T-helper 1 cell treated with Interleukin-12 subunit alpha and Interleukin-12 subunit beta and Interleukin-4 antibody, amounts not matched to agents 30 μg/mL and 1 μg/mL, for 36 hours (primary cell): Measurements from ENCODE around the gene SLAMF7.

ENCODE experiments used
- H3K27ac Mint-ChIP-seq: one replicate; pipeline ENCODE4 v1.8.0; 2021; ENCODE audit warnings: mild to moderate bottlenecking, mixed read lengths
- H3K27me3 Mint-ChIP-seq: one replicate; pipeline ENCODE4 v1.8.0; 2021; ENCODE audit warnings: low read depth, mixed read lengths
- H3K36me3 Mint-ChIP-seq: one replicate; pipeline ENCODE4 v1.8.0; 2021; ENCODE audit warnings: low read depth, mixed read lengths
- H3K4me1 Mint-ChIP-seq: one replicate; pipeline ENCODE4 v1.8.0; 2021; ENCODE audit warnings: low read depth, mixed read lengths
- H3K4me3 Mint-ChIP-seq: one replicate; pipeline ENCODE4 v1.8.0; 2021; ENCODE audit warnings: mild to moderate bottlenecking, moderate library complexity, mixed read lengths
- H3K9me3 Mint-ChIP-seq: one replicate; pipeline ENCODE4 v1.8.0; 2021; ENCODE audit warnings: mixed read lengths

The SLAMF7 gene

DNA sequence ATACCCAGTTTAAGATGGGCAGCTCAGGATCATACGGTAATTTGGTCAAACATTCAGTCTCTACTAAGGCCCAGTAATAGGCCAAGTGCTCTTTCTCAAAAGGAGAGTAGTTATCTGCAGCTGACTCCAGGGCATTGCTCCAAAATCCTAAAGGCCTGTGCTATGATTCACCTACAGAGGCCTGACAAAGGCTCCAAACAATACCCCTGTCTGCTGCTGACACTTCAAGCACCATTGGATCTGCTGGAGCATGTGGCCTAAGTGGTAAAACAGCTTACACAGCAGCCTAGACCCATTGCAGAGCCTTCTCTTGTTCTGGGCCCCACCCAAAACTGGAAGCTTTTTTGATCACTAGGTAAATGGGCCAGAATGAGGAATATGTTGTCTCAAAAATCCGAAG is 22.8 kb downstream of the SLAMF7 start:
- no peaks in the 10 kb centered on the region for H3K27me3 Mint-ChIP-seq
- no peak overlapping the region for H3K27ac Mint-ChIP-seq
- no peak overlapping the region for H3K4me3 Mint-ChIP-seq
- peaks cover 14% of the 10 kb centered on the region for H3K36me3 Mint-ChIP-seq
- peaks cover 13% of the 10 kb centered on the region for H3K9me3 Mint-ChIP-seq
- peaks cover 17% of the 10 kb centered on the region for H3K4me1 Mint-ChIP-seq

- Mint-ChIP-seq H3K4me3 (no peak overlapping the region), H3K4me1 (peaks cover 22% of the 10 kb centered on the region), H3K9me3 (peaks cover 8% of the 10 kb centered on the region), H3K27me3 (no peaks in the 10 kb centered on the region), H3K36me3 (peaks cover 6% of the 10 kb centered on the region), H3K27ac (no peak overlapping the region)
Observed at GRCh38 chr1:160763993-160764392, 24.9 kb downstream of the SLAMF7 start.

DNA sequence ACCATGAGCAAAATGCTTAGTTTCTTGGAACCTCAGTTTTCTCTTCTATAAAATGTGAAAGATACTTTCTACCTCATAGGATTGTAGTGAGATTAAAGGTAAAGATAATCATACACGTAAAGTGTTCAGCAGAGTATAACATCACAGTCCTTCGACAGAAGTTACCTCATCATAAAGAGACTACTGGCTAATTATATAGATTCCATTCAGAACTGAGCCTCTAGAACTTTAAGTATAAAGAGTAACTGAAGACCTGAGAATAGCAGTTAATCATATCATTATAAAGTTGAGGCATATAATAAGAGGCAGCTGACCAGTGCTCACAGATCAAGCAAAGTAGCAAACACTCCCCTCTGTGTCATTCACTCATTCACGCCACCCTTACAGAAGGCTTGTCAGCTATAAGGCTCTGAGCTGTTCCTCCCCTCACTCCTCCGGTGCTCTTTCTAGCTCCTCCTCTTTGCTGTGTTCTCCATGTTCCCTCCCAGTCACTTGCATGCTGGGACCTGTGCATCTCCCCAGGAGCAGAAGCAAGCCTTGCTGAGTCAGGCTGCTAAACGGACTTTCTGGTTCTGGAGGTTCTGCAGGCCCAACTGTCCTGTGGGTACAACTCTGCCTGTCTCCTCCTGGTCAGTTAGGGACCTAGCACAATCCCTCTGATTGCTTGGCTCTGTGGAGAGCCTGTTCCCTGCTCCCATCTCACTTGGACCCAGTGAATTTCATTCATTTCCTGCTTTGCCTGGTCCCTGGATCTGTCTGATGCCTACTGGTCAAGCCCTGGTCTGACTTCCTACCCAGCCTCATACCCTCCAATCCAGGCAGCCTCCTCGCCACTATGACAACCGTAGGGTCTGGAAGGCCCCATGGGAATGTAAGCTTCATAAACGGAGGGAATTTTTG is 28.6 kb downstream of the SLAMF7 start:
- Mint-ChIP-seq H3K4me1 (peaks cover 33% of the 10 kb centered on the region), H3K9me3 (no peaks in the 10 kb centered on the region), H3K27me3 (no peaks in the 10 kb centered on the region)

DNA sequence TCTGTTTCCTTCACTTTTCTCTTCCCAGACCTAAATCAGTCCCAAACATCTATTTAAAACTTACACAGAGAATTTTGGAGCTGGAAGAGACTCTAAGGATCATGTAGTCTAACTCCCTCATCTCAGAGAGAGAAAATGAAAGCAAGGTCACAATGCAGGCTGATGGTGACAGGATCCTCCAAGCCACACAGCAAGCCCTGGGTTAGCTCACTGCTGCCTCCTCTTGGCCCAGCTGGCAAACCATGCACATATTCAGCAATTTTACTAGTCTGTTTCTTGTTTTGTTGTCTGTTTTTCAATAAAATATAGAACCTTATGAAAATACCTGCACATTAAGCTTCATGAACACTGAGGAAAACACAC is 29.2 kb downstream of the SLAMF7 start:
- H3K27me3 Mint-ChIP-seq = no peaks in the 10 kb centered on the region
- peak overlapping the region; percentile 77 for H3K4me3 Mint-ChIP-seq
- H3K4me1 Mint-ChIP-seq = peaks cover 37% of the 10 kb centered on the region
- H3K27ac Mint-ChIP-seq = peak overlapping the region; percentile 96
- no peaks in the 10 kb centered on the region for H3K9me3 Mint-ChIP-seq
- H3K36me3 Mint-ChIP-seq = peaks cover 4% of the 10 kb centered on the region

More for the DNA sequence above, 28.6 kb downstream of the SLAMF7 start:
- Mint-ChIP-seq H3K4me3 (peak overlapping the region; percentile 77), H3K27ac (peak overlapping the region; percentile 96), H3K36me3 (peaks cover 4% of the 10 kb centered on the region)

- no peak overlapping the region for H3K4me3 Mint-ChIP-seq
- H3K9me3 Mint-ChIP-seq = no peaks in the 10 kb centered on the region
- peaks cover 2% of the 10 kb centered on the region for H3K36me3 Mint-ChIP-seq
- no peak overlapping the region for H3K27ac Mint-ChIP-seq
- H3K27me3 Mint-ChIP-seq = no peaks in the 10 kb centered on the region
- peaks cover 44% of the 10 kb centered on the region for H3K4me1 Mint-ChIP-seq
Observed at GRCh38 chr1:160772331-160772730, 33.3 kb downstream of the SLAMF7 start.

- no peaks in the 10 kb centered on the region for H3K9me3 Mint-ChIP-seq
- peaks cover 2% of the 10 kb centered on the region for H3K36me3 Mint-ChIP-seq
- no peak overlapping the region for H3K4me3 Mint-ChIP-seq
- H3K27me3 Mint-ChIP-seq = no peaks in the 10 kb centered on the region
- H3K27ac Mint-ChIP-seq = peak overlapping the region; percentile 74
- peaks cover 40% of the 10 kb centered on the region for H3K4me1 Mint-ChIP-seq
Observed at GRCh38 chr1:160773093-160773492, 34.0 kb downstream of the SLAMF7 start.

- Mint-ChIP-seq H3K27ac (peak overlapping the region; percentile 60), H3K36me3 (peaks cover 2% of the 10 kb centered on the region), H3K9me3 (no peaks in the 10 kb centered on the region), H3K4me3 (no peak overlapping the region), H3K27me3 (no peaks in the 10 kb centered on the region), H3K4me1 (peaks cover 39% of the 10 kb centered on the region)
Observed at GRCh38 chr1:160774886-160775719, 36.1 kb downstream of the SLAMF7 start.

DNA sequence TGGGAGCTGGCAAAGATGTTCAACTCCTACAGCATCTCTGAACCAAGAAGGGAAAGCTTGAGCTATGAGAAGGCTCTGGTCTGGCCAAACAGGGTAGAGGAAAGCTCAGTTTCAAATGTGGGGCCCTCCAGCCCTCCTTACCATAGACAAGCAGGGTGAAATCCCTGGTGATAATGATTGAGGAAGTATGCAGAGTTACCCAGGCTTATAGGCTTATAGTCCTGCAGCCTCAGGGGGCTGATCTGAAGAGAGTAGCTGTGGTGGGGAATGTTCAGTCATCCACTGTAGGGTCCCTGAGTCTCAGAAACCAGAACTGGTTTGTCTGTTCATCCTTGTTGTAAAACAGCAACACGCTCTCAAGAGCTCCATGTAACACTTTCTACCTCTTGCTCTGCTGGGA is 37.1 kb downstream of the SLAMF7 start:
- Mint-ChIP-seq H3K36me3 (peaks cover 2% of the 10 kb centered on the region), H3K4me1 (peaks cover 36% of the 10 kb centered on the region)

GRCh38 chr1:160777486-160778089 is 38.5 kb downstream of the SLAMF7 start:
- H3K4me1 Mint-ChIP-seq = peaks cover 37% of the 10 kb centered on the region
- H3K9me3 Mint-ChIP-seq = no peaks in the 10 kb centered on the region
- no peak overlapping the region for H3K4me3 Mint-ChIP-seq
- no peak overlapping the region for H3K27ac Mint-ChIP-seq
- no peaks in the 10 kb centered on the region for H3K27me3 Mint-ChIP-seq
- H3K36me3 Mint-ChIP-seq = no peaks in the 10 kb centered on the region

More for the DNA sequence above, 37.1 kb downstream of the SLAMF7 start:
- no peaks in the 10 kb centered on the region for H3K27me3 Mint-ChIP-seq
- H3K27ac Mint-ChIP-seq = no peak overlapping the region
- no peak overlapping the region for H3K4me3 Mint-ChIP-seq
- no peaks in the 10 kb centered on the region for H3K9me3 Mint-ChIP-seq

GRCh38 chr1:160778976-160779375 is 39.9 kb downstream of the SLAMF7 start:
- H3K9me3 Mint-ChIP-seq = no peaks in the 10 kb centered on the region
- no peak overlapping the region for H3K4me3 Mint-ChIP-seq
- no peaks in the 10 kb centered on the region for H3K27me3 Mint-ChIP-seq
- H3K27ac Mint-ChIP-seq = no peak overlapping the region
- H3K4me1 Mint-ChIP-seq = peaks cover 32% of the 10 kb centered on the region
- no peaks in the 10 kb centered on the region for H3K36me3 Mint-ChIP-seq

DNA sequence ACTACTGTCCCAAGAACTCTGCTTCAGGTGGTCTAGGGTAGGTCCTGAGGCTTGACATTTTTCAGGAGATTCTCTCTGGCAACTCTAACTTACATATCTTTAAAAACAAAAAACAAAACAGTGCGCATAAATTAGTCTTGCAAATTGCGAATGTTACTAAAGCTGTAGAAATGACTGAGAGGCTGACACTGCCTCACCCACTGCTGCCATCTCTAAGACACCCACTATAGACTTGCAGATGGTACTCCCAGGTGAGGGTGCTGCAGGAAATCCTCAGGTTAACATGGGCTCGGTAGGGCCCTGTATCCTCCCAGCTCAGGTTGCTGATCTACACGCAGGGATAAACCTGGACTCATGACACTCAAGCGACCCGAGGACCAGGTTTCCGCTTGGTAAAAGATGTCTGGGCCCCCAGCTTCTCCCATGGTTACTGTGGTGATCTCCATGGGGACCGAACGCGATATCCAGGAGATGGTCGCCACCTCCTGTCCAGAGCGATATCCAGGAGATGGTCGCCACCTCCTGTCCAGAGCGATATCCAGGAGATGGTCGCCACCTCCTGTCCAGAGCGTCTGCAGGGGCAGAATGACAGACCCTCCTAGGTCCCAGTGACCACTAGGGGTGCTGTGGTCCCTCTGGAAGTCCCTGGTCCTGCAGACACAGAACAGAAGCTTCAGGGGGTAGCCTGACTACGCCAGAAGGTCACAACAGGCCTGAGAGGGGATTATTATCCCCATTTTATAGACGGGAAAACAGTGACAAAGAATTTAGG is 40.8 kb downstream of the SLAMF7 start:
- peaks cover under 1% of the 10 kb centered on the region for H3K27me3 Mint-ChIP-seq

GRCh38 chr1:160780398-160780755 is 41.3 kb downstream of the SLAMF7 start:
- no peaks in the 10 kb centered on the region for H3K36me3 Mint-ChIP-seq
- H3K27ac Mint-ChIP-seq = no peak overlapping the region
- peaks cover 21% of the 10 kb centered on the region for H3K4me1 Mint-ChIP-seq

More for the DNA sequence above, 40.8 kb downstream of the SLAMF7 start:
- H3K27ac Mint-ChIP-seq = no peak overlapping the region
- no peaks in the 10 kb centered on the region for H3K9me3 Mint-ChIP-seq
- H3K4me3 Mint-ChIP-seq = no peak overlapping the region
- peaks cover 27% of the 10 kb centered on the region for H3K4me1 Mint-ChIP-seq
- H3K36me3 Mint-ChIP-seq = no peaks in the 10 kb centered on the region

DNA sequence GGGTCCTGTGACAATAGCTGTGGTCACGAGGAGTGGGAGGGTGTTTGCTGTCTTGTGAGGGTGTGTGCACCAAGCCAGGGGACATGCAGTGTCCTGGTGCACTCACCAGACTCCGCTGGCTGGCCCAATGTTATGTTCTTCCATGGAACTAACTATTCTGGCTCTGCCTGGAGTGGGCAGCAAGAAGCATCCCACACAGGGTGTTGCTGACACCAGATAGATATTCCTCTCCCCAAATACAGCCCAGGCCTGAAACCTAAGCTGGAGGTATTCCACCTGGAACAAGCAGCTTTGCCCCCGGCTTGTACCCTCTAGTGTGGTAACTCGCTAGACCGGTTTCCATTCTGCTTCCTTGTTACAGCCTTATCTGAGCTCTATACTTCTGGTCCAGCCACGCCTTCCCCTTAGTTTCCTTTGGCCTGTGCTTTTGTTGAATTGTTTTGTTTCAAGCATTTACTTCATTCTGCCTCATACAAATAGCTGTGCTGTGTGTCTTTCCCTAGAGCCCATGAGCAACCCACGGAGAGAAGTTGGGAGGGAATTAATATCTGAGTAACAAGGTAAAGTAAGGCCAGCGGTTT is 42.2 kb downstream of the SLAMF7 start:
- H3K4me3 Mint-ChIP-seq = no peak overlapping the region
- H3K9me3 Mint-ChIP-seq = no peaks in the 10 kb centered on the region
- H3K36me3 Mint-ChIP-seq = no peaks in the 10 kb centered on the region
- H3K27ac Mint-ChIP-seq = no peak overlapping the region
- H3K4me1 Mint-ChIP-seq = peaks cover 20% of the 10 kb centered on the region
- H3K27me3 Mint-ChIP-seq = peaks cover 7% of the 10 kb centered on the region

More at GRCh38 chr1:160780398-160780755, 41.3 kb downstream of the SLAMF7 start:
- H3K9me3 Mint-ChIP-seq = no peaks in the 10 kb centered on the region
- peaks cover 6% of the 10 kb centered on the region for H3K27me3 Mint-ChIP-seq
- H3K4me3 Mint-ChIP-seq = no peak overlapping the region
